Measurements from ENCODE around the gene DMRTB1.

- TF ChIP-seq, protein P1, sequence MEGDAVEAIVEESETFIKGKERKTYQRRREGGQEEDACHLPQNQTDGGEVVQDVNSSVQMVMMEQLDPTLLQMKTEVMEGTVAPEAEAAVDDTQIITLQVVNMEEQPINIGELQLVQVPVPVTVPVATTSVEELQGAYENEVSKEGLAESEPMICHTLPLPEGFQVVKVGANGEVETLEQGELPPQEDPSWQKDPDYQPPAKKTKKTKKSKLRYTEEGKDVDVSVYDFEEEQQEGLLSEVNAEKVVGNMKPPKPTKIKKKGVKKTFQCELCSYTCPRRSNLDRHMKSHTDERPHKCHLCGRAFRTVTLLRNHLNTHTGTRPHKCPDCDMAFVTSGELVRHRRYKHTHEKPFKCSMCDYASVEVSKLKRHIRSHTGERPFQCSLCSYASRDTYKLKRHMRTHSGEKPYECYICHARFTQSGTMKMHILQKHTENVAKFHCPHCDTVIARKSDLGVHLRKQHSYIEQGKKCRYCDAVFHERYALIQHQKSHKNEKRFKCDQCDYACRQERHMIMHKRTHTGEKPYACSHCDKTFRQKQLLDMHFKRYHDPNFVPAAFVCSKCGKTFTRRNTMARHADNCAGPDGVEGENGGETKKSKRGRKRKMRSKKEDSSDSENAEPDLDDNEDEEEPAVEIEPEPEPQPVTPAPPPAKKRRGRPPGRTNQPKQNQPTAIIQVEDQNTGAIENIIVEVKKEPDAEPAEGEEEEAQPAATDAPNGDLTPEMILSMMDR (conservative IDR thresholded peaks at IDR 0.05; ENCODE audit: low read depth, low read length) = no peak
- no peak for TF ChIP-seq POLR2A (IDR thresholded peaks at IDR 0.05; ENCODE audit: low read depth, low read length)
- no peak for TF ChIP-seq RAD21 (IDR thresholded peaks at IDR 0.05; ENCODE audit: low read length)
- TF ChIP-seq CEBPB (IDR thresholded peaks at IDR 0.05; ENCODE audit: low read depth, low read length) = no peak
- TF ChIP-seq MAFK (IDR thresholded peaks at IDR 0.05; ENCODE audit: low read depth, low read length) = no peak
- no peak for TF ChIP-seq MXI1 (IDR thresholded peaks at IDR 0.05; ENCODE audit: borderline replicate concordance, low read depth, low read length)
- no peak for TF ChIP-seq RFX5 (IDR thresholded peaks at IDR 0.05; ENCODE audit: low read depth, low read length)
- no peak for TF ChIP-seq USF2 (IDR thresholded peaks at IDR 0.05; ENCODE audit: low read depth, low read length)
- no peak for TF ChIP-seq RCOR1 (IDR thresholded peaks at IDR 0.05; ENCODE audit: insufficient replicate concordance, low read length)
- no peak for TF ChIP-seq BHLHE40 (IDR thresholded peaks at IDR 0.05; ENCODE audit: low read depth, low read length)
- TF ChIP-seq SMC3 (IDR thresholded peaks at IDR 0.05; ENCODE audit: low read depth, low read length) = no peak
- TF ChIP-seq FOS (IDR thresholded peaks at IDR 0.05; ENCODE audit: low read depth, low read length) = no peak
- no peak for TF ChIP-seq ELK1 (IDR thresholded peaks at IDR 0.05; ENCODE audit: borderline replicate concordance, low read depth, low read length)
- TF ChIP-seq CHD1 (IDR thresholded peaks at IDR 0.05; ENCODE audit: low read depth, low read length) = no peak
These were observed 44.6 kb upstream of the DMRTB1 start for GRCh38 chr1:53414632-53415031.
